Nucleus accumbens (tissue), 56 donors: ENCODE measurements around the gene POLE2.
A peak's percentile ranks its signal among the peaks of the same experiment; 100 is the strongest.
"Not testable (repeated sequence)": the region's sequence is repeated elsewhere in the genome, so short reads cannot be mapped to it uniquely, and the experiment has no call there.

Source experiments
- DNase-seq, 56 donors: peaks; one replicate each; lab custom pipeline; 2025; lab: John Stamatoyannopoulos, UW

Gene POLE2

DNA sequence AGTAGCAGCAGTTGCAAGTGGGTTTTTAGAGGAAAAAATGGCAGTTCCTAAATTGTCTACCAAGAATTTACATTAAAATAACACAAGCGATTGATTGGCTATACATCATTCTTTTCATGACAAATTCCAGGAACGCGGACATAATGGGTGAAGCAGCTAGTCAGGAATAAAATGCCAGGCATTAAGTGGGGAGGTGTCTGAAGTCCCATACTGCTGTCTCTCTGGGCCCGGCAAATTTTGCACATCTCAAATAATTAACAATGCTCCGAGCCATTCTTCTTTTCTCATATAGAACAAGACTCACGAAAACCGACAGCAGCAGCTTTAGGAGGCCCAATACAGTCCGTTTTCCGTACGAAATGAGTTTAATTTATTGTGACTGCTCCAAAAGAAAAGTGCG lies 68.3 kb downstream of the POLE2 start:
- no peak for DNase-seq

GRCh38 chr14:49619273-49619672 lies 68.7 kb downstream of the POLE2 start:
- DNase-seq: not testable (repeated sequence)

GRCh38 chr14:49617852-49618519 lies 70.0 kb downstream of the POLE2 start:
- DNase-seq: no peak

- DNase-seq: no peak
Observed at GRCh38 chr14:49615776-49616175, 72.2 kb downstream of the POLE2 start.

- no peak for DNase-seq
Observed at GRCh38 chr14:49614196-49614595, 73.8 kb downstream of the POLE2 start.

DNA sequence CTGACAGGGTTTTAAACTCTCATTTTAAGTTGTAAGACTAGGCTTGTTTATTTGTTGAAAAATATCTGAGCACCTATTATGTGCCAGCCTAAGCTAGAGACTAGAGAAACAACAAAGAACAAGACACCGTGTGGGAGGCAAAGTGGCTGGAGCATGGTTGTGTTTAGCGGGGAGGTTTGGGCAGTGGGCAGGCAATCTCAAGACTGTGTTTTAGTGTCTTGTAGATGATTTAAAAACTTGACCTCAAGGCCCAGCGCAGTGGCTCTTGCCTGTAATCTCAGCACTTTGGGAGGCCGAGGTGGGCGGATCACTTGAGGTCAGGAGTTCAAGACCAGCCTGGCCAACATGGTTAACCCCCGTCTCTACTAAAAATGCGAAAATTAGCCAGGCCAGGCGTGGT lies 75.3 kb downstream of the POLE2 start:
- no peak for DNase-seq

- DNase-seq: no peak
Observed at GRCh38 chr14:49612251-49612650, 75.8 kb downstream of the POLE2 start.

DNA sequence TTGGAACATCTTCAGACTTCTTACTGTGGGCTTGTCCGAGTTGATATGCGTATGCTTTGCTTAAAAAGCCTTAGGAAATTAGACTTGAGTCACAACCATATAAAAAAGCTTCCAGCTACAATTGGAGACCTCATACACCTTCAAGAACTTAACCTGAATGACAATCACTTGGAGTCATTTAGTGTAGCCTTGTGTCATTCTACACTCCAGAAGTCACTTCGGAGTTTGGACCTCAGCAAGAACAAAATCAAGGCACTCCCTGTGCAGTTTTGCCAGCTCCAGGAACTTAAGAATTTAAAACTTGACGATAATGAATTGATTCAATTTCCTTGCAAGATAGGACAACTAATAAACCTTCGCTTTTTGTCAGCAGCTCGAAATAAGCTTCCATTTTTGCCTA lies 80.4 kb downstream of the POLE2 start:
- no peak for DNase-seq

DNA sequence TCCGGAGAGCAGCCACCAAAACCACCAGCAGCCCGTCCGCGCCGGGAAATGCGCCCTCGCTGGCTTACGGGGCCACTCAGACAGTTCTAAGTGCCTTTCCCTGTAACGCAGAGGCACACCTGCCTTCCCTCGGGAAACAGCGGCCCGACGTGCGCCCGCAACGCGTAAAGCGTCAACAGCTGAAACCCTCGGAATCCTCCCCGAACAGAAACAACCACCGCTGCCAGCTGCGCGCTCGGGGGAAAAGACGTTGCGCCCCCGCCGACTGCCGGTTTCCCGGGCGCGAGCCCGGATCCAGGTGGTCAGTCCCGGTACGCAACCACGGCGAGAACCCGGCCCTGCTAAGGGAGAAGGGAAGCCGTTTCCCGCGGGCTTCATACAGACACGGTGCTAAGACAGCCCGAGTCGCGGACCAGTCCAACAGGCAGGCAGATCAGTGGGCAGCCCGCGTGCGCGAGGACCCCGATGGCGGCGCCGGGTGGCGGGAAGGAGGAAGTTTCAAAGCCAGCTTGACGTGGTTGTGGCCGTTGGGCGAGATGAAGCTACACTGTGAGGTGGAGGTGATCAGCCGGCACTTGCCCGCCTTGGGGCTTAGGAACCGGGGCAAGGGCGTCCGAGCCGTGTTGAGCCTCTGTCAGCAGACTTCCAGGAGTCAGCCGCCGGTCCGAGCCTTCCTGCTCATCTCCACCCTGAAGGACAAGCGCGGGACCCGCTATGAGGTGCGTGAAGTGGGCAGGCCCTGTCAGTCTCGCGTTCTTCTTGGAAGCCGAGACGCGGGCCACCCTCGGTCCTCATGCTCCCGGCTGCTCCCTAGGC lies 89.3 kb downstream of the POLE2 start, which contains the start of gene LRR1:
TSS of gene LRR1 (plus strand) at position 456 of the 816 bp plus-strand sequence. CDS start at position 537, 81 bp downstream.
- peak in 54 of 56 donors; percentile 19 to 86 (median 68) for DNase-seq

DNA sequence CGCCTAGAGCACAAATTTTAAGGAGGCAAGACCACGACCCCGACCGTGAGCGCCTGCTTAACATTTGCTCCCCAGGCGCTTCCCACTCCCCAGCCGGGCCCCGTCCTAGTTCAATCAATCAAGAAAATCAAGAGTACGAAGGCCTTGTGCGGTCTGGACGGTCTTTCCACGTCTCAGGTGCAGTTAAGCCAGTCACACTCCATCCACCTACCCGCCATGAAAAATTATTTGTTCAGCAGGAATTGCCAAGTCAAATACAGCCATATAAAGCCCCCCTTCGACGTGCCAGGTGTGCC lies 89.9 kb downstream of the POLE2 start:
- peak in 5 of 56 donors; percentile 23 to 64 (median 47) for DNase-seq

- peak in 8 of 56 donors; percentile 0 to 23 (median 2) for DNase-seq
Observed at GRCh38 chr14:49594347-49595091, 93.5 kb downstream of the POLE2 start.
